Measurements from ENCODE around the gene ASTE1. TPM values are rescaled to one million over a fixed set of nuclear protein-coding genes. Genes with fewer than 3 reads are reported as not detected.

The ASTE1 gene
- total RNA-seq, 1 donor from 2014 or later: 4.8 TPM

- no peak overlapping the region for H3K27ac Mint-ChIP-seq (ENCODE audit: unreplicated experiment)
- FAIRE-seq (no peak), DNase-seq (ENCODE audit: low read depth) (no peak)
- Histone ChIP-seq H3K9me3 (ENCODE audit: insufficient read depth, low read depth, low read length) (no peaks in the 10 kb centered on the region), H3K9ac (ENCODE audit: low read length) (no peak overlapping the region), H3K27me3 (ENCODE audit: insufficient read depth, low read length) (no peaks in the 10 kb centered on the region), H3K4me3 (ENCODE audit: insufficient read depth, low read depth, low read length) (no peak overlapping the region), H4K20me1 (ENCODE audit: insufficient read depth, low read length) (no peaks in the 10 kb centered on the region), H3K27ac (ENCODE audit: low read depth, low read length) (no peak overlapping the region), H3K36me3 (ENCODE audit: insufficient read depth, low read length) (peaks cover 31% of the 10 kb centered on the region), H2AFZ (ENCODE audit: low read depth, low read length) (no peak overlapping the region), H3K79me2 (ENCODE audit: insufficient read depth, low read length) (no peaks in the 10 kb centered on the region), H3K4me2 (ENCODE audit: low read length) (no peak overlapping the region), H3K4me1 (ENCODE audit: insufficient read depth, low read length) (no peaks in the 10 kb centered on the region)
- TF ChIP-seq EZH2 (IDR thresholded peaks at IDR 0.05; ENCODE audit: insufficient read depth, low read length): no peak
- TF ChIP-seq CTCF (IDR thresholded peaks at IDR 0.05; ENCODE audit: insufficient read depth, low read depth, low read length): no peak
- H3K4me1 Mint-ChIP-seq (ENCODE audit: low read depth, unreplicated experiment): peaks cover under 1% of the 10 kb centered on the region
- peaks cover 14% of the 10 kb centered on the region for H3K36me3 Mint-ChIP-seq (ENCODE audit: low read depth, unreplicated experiment)
- H3K9me3 Mint-ChIP-seq (ENCODE audit: unreplicated experiment): peaks cover 5% of the 10 kb centered on the region
- H3K4me3 Mint-ChIP-seq (ENCODE audit: unreplicated experiment): no peak overlapping the region
- H3K27me3 Mint-ChIP-seq (ENCODE audit: low read depth, unreplicated experiment): no peaks in the 10 kb centered on the region
Measured at GRCh38 chr3:130976706-130977105, 49.9 kb downstream of the ASTE1 start.

- Histone ChIP-seq H3K4me3 (ENCODE audit: insufficient read depth, low read depth, low read length) (no peak overlapping the region), H4K20me1 (ENCODE audit: insufficient read depth, low read length) (no peaks in the 10 kb centered on the region), H3K4me1 (ENCODE audit: insufficient read depth, low read length) (no peaks in the 10 kb centered on the region), H3K36me3 (ENCODE audit: insufficient read depth, low read length) (peaks cover 26% of the 10 kb centered on the region), H3K4me2 (ENCODE audit: low read length) (no peak overlapping the region), H2AFZ (ENCODE audit: low read depth, low read length) (no peak overlapping the region), H3K9me3 (ENCODE audit: insufficient read depth, low read depth, low read length) (no peaks in the 10 kb centered on the region), H3K27ac (ENCODE audit: low read depth, low read length) (no peak overlapping the region), H3K79me2 (ENCODE audit: insufficient read depth, low read length) (no peaks in the 10 kb centered on the region), H3K27me3 (ENCODE audit: insufficient read depth, low read length) (no peaks in the 10 kb centered on the region), H3K9ac (ENCODE audit: low read length) (no peak overlapping the region)
- Mint-ChIP-seq H3K9me3 (ENCODE audit: unreplicated experiment) (peaks cover 5% of the 10 kb centered on the region), H3K4me1 (ENCODE audit: low read depth, unreplicated experiment) (peaks cover 10% of the 10 kb centered on the region), H3K36me3 (ENCODE audit: low read depth, unreplicated experiment) (peaks cover 16% of the 10 kb centered on the region), H3K4me3 (ENCODE audit: unreplicated experiment) (no peak overlapping the region), H3K27ac (ENCODE audit: unreplicated experiment) (no peak overlapping the region), H3K27me3 (ENCODE audit: low read depth, unreplicated experiment) (no peaks in the 10 kb centered on the region)
- TF ChIP-seq CTCF (IDR thresholded peaks at IDR 0.05; ENCODE audit: insufficient read depth, low read depth, low read length) (no peak), EZH2 (IDR thresholded peaks at IDR 0.05; ENCODE audit: insufficient read depth, low read length) (no peak)
- FAIRE-seq (no peak), DNase-seq (ENCODE audit: low read depth) (no peak)
Measured at GRCh38 chr3:130975251-130975650, 51.4 kb downstream of the ASTE1 start.

GRCh38 chr3:130974201-130974600, 52.4 kb downstream of the ASTE1 start:
- peaks cover 5% of the 10 kb centered on the region for H3K9me3 Mint-ChIP-seq (ENCODE audit: unreplicated experiment)
- no peak overlapping the region for H2AFZ ChIP-seq (ENCODE audit: low read depth, low read length)
- no peaks in the 10 kb centered on the region for H3K27me3 ChIP-seq (ENCODE audit: insufficient read depth, low read length)
- H3K4me1 Mint-ChIP-seq (ENCODE audit: low read depth, unreplicated experiment): peaks cover 17% of the 10 kb centered on the region
- H3K36me3 Mint-ChIP-seq (ENCODE audit: low read depth, unreplicated experiment): peaks cover 17% of the 10 kb centered on the region
- peaks cover 3% of the 10 kb centered on the region for H3K4me1 ChIP-seq (ENCODE audit: insufficient read depth, low read length)
- no peaks in the 10 kb centered on the region for H4K20me1 ChIP-seq (ENCODE audit: insufficient read depth, low read length)
- H3K9ac ChIP-seq (ENCODE audit: low read length): no peak overlapping the region
- H3K9me3 ChIP-seq (ENCODE audit: insufficient read depth, low read depth, low read length): no peaks in the 10 kb centered on the region
- no peak overlapping the region for H3K4me3 ChIP-seq (ENCODE audit: insufficient read depth, low read depth, low read length)
- DNase-seq (ENCODE audit: low read depth): no peak
- H3K4me2 ChIP-seq (ENCODE audit: low read length): no peak overlapping the region
- no peak overlapping the region for H3K27ac Mint-ChIP-seq (ENCODE audit: unreplicated experiment)
- no peak overlapping the region for H3K27ac ChIP-seq (ENCODE audit: low read depth, low read length)
- TF ChIP-seq CTCF (IDR thresholded peaks at IDR 0.05; ENCODE audit: insufficient read depth, low read depth, low read length): no peak
- TF ChIP-seq EZH2 (IDR thresholded peaks at IDR 0.05; ENCODE audit: insufficient read depth, low read length): no peak
- no peaks in the 10 kb centered on the region for H3K79me2 ChIP-seq (ENCODE audit: insufficient read depth, low read length)
- no peak for FAIRE-seq
- no peak overlapping the region for H3K4me3 Mint-ChIP-seq (ENCODE audit: unreplicated experiment)
- peaks cover 23% of the 10 kb centered on the region for H3K36me3 ChIP-seq (ENCODE audit: insufficient read depth, low read length)
- no peaks in the 10 kb centered on the region for H3K27me3 Mint-ChIP-seq (ENCODE audit: low read depth, unreplicated experiment)

Data from astrocyte (in vitro differentiated cells and primary cell).